IPS-18a (cell line): ENCODE data around the gene SANBR.
"Not testable (repeated sequence)": the region's sequence is repeated elsewhere in the genome, so short reads cannot be mapped to it uniquely, and the experiment has no call there.

ENCODE experiments used
- H3K27ac ChIP-seq: one replicate; pipeline ENCODE4 v1.5.1; 2013; ENCODE audit warnings: low read length
- H3K27me3 ChIP-seq: one replicate; pipeline ENCODE4 v1.6.1; 2013; ENCODE audit warnings: mild to moderate bottlenecking, low read length; ENCODE audit not compliant: control insufficient read depth, insufficient read depth
- H3K36me3 ChIP-seq: one replicate; pipeline ENCODE4 v1.6.1; 2013; ENCODE audit warnings: low read depth, low read length; ENCODE audit not compliant: control insufficient read depth
- H3K4me1 ChIP-seq: one replicate; pipeline ENCODE4 v1.6.1; 2013; ENCODE audit warnings: low read depth, low read length; ENCODE audit not compliant: control insufficient read depth
- H3K4me3 ChIP-seq: one replicate; pipeline ENCODE4 v1.5.1; 2013; ENCODE audit warnings: low read length
- H3K9ac ChIP-seq: one replicate; pipeline ENCODE4 v1.6.1; 2013; ENCODE audit warnings: mild to moderate bottlenecking, low read length, moderate library complexity
- H3K9me3 ChIP-seq: one replicate; pipeline ENCODE4 v1.6.1; 2013; ENCODE audit warnings: low read depth, low read length; ENCODE audit not compliant: control insufficient read depth

SANBR gene

GRCh38 chr2:61034592-61034991 lies 31.1 kb upstream of the SANBR start:
- H3K27ac ChIP-seq, H3K9me3 ChIP-seq, H3K9ac ChIP-seq, H3K27me3 ChIP-seq, H3K4me3 ChIP-seq, H3K4me1 ChIP-seq: not testable (repeated sequence)
- H3K36me3 ChIP-seq, result peaks cover 24% of the 10 kb centered on the region

DNA sequence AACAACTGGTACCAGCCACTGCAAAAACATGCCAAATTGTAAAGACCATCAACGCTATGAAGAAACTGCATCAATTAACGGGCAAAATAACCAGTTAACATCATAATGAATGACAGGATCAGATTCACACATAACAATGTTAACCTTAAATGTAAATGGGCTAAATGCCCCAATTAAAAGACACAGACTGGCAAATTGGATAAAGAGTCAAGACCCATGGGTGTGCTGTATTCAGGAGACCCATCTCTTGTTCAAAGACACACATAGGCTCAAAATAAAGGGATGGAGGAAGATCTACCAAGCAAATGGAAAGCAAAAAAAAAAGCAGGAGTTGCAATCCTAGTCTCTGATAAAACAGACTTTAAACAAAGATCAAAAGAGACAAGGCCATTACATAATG lies 29.0 kb upstream of the SANBR start:
- not testable (repeated sequence) for H3K27ac ChIP-seq, H3K27me3 ChIP-seq, H3K4me1 ChIP-seq, H3K4me3 ChIP-seq, H3K9ac ChIP-seq, H3K9me3 ChIP-seq
- peaks cover 19% of the 10 kb centered on the region for H3K36me3 ChIP-seq

DNA sequence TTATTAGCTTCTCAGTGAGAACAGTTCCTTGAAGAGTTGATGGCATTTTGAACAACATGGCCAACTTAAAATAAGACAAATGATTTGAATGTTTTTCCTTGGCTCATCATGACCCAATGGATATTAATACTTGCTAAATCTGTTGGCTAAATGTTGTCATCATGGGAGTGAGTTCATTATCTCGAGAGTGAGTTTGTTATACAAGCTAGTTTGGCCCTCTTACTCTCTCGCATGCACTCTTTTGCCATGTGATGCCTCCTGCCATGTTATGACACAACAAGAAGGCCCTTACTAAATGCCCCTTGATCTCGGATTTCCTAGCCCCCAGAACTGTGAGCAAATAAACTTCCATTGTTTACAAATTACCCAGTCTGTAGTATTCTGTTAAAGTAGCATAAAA lies 22.9 kb upstream of the SANBR start:
- H3K27ac ChIP-seq, result no peak overlapping the region
- H3K9ac ChIP-seq, result no peak overlapping the region
- H3K36me3 ChIP-seq, result peaks cover 14% of the 10 kb centered on the region
- no peaks in the 10 kb centered on the region for H3K4me1 ChIP-seq
- no peaks in the 10 kb centered on the region for H3K9me3 ChIP-seq
- no peaks in the 10 kb centered on the region for H3K27me3 ChIP-seq
- H3K4me3 ChIP-seq, result no peak overlapping the region

GRCh38 chr2:61044636-61045035 lies 21.0 kb upstream of the SANBR start:
- H3K4me3 ChIP-seq, result no peak overlapping the region

DNA sequence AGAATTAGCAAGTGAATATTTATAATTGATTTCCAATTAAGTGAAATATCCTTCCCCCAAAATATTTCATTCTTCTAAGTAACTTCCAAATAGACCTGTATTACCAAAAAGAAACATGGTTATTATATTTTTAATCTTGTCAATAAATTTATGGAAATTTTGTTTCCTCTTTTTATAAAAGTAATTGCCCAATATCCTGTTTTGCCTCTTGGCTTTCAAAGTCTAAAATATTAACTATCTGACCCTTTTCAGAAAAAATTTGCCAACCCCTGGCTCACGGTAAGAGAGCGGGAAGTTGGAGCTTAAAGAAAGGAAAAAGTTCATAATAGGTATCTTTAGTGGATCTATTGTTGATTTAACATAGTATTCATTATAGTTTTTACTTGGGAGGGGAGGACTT lies 20.4 kb upstream of the SANBR start:
- Histone ChIP-seq H3K27ac (no peak overlapping the region), H3K27me3 (no peaks in the 10 kb centered on the region), H3K4me3 (no peak overlapping the region), H3K9ac (no peak overlapping the region), H3K4me1 (no peaks in the 10 kb centered on the region), H3K9me3 (no peaks in the 10 kb centered on the region), H3K36me3 (peaks cover 25% of the 10 kb centered on the region)

More at GRCh38 chr2:61044636-61045035, 21.0 kb upstream of the SANBR start:
- no peaks in the 10 kb centered on the region for H3K27me3 ChIP-seq
- H3K9ac ChIP-seq, result no peak overlapping the region
- H3K27ac ChIP-seq, result no peak overlapping the region
- H3K9me3 ChIP-seq, result no peaks in the 10 kb centered on the region
- peaks cover 25% of the 10 kb centered on the region for H3K36me3 ChIP-seq
- H3K4me1 ChIP-seq, result no peaks in the 10 kb centered on the region

DNA sequence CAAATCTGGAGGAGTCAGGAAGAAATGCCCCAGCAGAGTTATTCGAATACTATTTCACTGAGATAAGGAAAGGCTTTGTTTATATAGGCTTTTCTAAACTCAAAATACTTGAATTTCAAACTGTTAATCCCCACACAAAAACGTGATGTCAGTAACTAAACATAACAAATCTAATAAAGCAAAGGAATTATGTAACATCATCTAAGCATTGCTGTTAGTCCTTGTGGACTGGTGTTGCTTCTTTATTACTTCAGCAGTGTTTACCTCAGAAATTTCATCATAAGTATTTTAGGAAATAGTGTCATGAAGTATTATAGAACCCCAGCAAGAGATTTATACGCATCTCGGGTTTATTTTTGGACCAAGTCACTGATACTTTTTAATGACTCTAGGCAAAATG lies 19.7 kb upstream of the SANBR start:
- no peaks in the 10 kb centered on the region for H3K4me1 ChIP-seq
- no peaks in the 10 kb centered on the region for H3K27me3 ChIP-seq
- peaks cover 25% of the 10 kb centered on the region for H3K36me3 ChIP-seq
- no peak overlapping the region for H3K4me3 ChIP-seq
- H3K9ac ChIP-seq, result no peak overlapping the region
- no peaks in the 10 kb centered on the region for H3K9me3 ChIP-seq
- H3K27ac ChIP-seq, result no peak overlapping the region

- no peak overlapping the region for H3K4me3 ChIP-seq
- H3K36me3 ChIP-seq, result no peaks in the 10 kb centered on the region
- H3K9ac ChIP-seq, result no peak overlapping the region
- H3K27ac ChIP-seq, result no peak overlapping the region
- H3K9me3 ChIP-seq, result no peaks in the 10 kb centered on the region
- H3K27me3 ChIP-seq, result no peaks in the 10 kb centered on the region
- no peaks in the 10 kb centered on the region for H3K4me1 ChIP-seq
Observed at GRCh38 chr2:61055557-61055956, 10.1 kb upstream of the SANBR start.

- Histone ChIP-seq H3K4me3 (no peak overlapping the region), H3K4me1 (no peaks in the 10 kb centered on the region), H3K9ac (no peak overlapping the region), H3K27ac (no peak overlapping the region), H3K36me3 (no peaks in the 10 kb centered on the region), H3K9me3 (no peaks in the 10 kb centered on the region), H3K27me3 (no peaks in the 10 kb centered on the region)
Observed at GRCh38 chr2:61057562-61057961, 8.1 kb upstream of the SANBR start.

DNA sequence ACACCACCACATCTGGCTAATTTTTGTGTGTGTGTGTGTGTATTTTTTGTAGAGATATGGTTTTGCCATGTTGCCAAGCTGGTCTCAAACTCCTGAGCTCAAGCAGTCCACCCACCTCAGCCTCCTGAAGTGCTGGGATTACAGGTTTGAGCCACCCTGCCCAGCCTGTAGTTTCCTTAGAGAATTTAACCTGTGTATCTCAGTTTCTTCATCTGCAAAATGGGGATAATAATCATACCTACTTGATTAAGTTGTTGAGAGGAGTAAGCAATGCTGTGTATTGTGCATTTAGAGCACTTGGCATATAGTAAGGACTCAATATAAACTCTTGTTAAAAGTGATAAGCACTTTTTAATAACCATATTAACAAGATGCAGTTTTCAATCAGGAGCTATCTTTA lies 6.3 kb upstream of the SANBR start:
- no peak overlapping the region for H3K9ac ChIP-seq
- no peaks in the 10 kb centered on the region for H3K9me3 ChIP-seq
- H3K27me3 ChIP-seq, result no peaks in the 10 kb centered on the region
- H3K4me3 ChIP-seq, result no peak overlapping the region
- no peaks in the 10 kb centered on the region for H3K4me1 ChIP-seq
- H3K27ac ChIP-seq, result no peak overlapping the region
- no peaks in the 10 kb centered on the region for H3K36me3 ChIP-seq

GRCh38 chr2:61074100-61074499 lies 8.4 kb downstream of the SANBR start:
- Histone ChIP-seq H3K4me3 (no peak overlapping the region), H3K27me3 (no peaks in the 10 kb centered on the region), H3K4me1 (no peaks in the 10 kb centered on the region), H3K27ac (no peak overlapping the region), H3K9ac (no peak overlapping the region), H3K9me3 (no peaks in the 10 kb centered on the region), H3K36me3 (peaks cover 24% of the 10 kb centered on the region)

DNA sequence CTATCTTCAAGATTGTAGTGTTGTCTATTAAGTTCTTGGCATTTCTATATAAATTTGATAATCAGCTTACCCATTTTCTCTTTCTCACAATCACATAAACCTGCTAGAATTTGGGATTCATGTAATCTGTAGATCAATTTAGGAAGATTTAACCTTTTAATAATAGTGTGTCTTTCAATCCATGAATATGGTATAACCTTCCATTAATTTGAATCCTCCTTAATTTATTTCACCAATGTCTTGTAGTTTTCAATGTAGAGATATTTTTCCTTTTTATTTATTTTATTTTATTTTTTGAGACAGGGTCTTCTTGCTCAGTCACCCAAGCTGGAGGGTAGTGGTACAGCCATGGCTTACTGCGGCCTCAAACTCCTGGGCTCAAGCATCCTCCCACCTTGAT lies 20.2 kb downstream of the SANBR start:
- H3K9me3 ChIP-seq, result no peaks in the 10 kb centered on the region
- peaks cover 2% of the 10 kb centered on the region for H3K36me3 ChIP-seq
- no peaks in the 10 kb centered on the region for H3K4me1 ChIP-seq
- no peaks in the 10 kb centered on the region for H3K27me3 ChIP-seq
- H3K9ac ChIP-seq, result no peak overlapping the region
- H3K4me3 ChIP-seq, result no peak overlapping the region
- H3K27ac ChIP-seq, result no peak overlapping the region

DNA sequence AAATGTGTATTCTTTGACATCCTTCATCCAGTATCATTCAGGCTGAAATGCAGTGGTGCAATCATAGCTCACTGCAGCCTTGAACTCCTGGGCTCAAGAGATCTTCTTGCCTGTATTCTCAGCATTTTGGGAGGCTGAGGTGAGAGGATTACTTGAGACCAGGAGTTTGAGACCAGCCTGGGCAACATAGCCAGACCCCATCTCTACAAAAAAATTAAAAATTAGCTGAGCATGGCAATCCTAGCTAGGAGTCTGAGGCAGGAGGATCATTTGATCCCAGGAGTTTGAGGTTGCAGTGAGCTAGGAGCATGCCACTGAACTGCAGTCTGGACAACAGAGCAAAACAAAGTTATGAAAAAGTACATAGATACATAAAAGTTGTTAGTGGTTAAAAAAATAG lies 24.1 kb downstream of the SANBR start:
- no peak overlapping the region for H3K27ac ChIP-seq
- H3K4me1 ChIP-seq, result no peaks in the 10 kb centered on the region
- H3K4me3 ChIP-seq, result no peak overlapping the region
- H3K36me3 ChIP-seq, result peaks cover 2% of the 10 kb centered on the region
- no peak overlapping the region for H3K9ac ChIP-seq
- H3K27me3 ChIP-seq, result no peaks in the 10 kb centered on the region
- H3K9me3 ChIP-seq, result no peaks in the 10 kb centered on the region
